Activated T-helper 1 cell treated with anti-CD3 and anti-CD28 coated beads, Interleukin-2, amount 50 U/mL, for 16 hours (primary cell): ENCODE data around the gene ATXN7.

ENCODE experiments used
- DNase-seq, 2 donors: peaks; one replicate each; pipeline ENCODE4 v3.0.0-alpha.2; 2020; ENCODE audit warnings: low read depth in 1 of 2, low spot score in 1 of 2

Gene ATXN7

GRCh38 chr3:63980019-63980418 is 116.4 kb downstream of the ATXN7 start:
- DNase-seq = no peak

GRCh38 chr3:63980830-63981498 is 117.3 kb downstream of the ATXN7 start:
- DNase-seq = no peak

- DNase-seq = no peak
Observed at GRCh38 chr3:63981980-63982379, 118.3 kb downstream of the ATXN7 start.

GRCh38 chr3:63984391-63984790 is 120.7 kb downstream of the ATXN7 start:
- no peak for DNase-seq

GRCh38 chr3:63986146-63986545 is 122.5 kb downstream of the ATXN7 start:
- DNase-seq = no peak

- no peak for DNase-seq
Observed at GRCh38 chr3:63986831-63987230, 123.2 kb downstream of the ATXN7 start.

- DNase-seq = no peak
Observed at GRCh38 chr3:63988943-63989342, 125.3 kb downstream of the ATXN7 start.

GRCh38 chr3:63990204-63990603 is 126.5 kb downstream of the ATXN7 start:
- no peak for DNase-seq

GRCh38 chr3:63990733-63991132 is 127.1 kb downstream of the ATXN7 start:
- DNase-seq = no peak

- DNase-seq = no peak
Observed at GRCh38 chr3:63991666-63992065, 128.0 kb downstream of the ATXN7 start.

GRCh38 chr3:63992516-63993209 is 129.0 kb downstream of the ATXN7 start:
- DNase-seq = no peak

GRCh38 chr3:63993653-63994079 is 130.0 kb downstream of the ATXN7 start:
- peak in 1 of 2 donors; percentile 24 for DNase-seq

GRCh38 chr3:63995086-63995485 is 131.4 kb downstream of the ATXN7 start:
- DNase-seq = no peak

GRCh38 chr3:63998852-63999754 is 135.4 kb downstream of the ATXN7 start:
- no peak for DNase-seq

- DNase-seq = no peak
Observed at GRCh38 chr3:64000453-64001055, 136.9 kb downstream of the ATXN7 start.

- DNase-seq = no peak
Observed at GRCh38 chr3:64002233-64002632, 138.6 kb downstream of the ATXN7 start.

- no peak for DNase-seq
Observed at GRCh38 chr3:64003589-64003988, 139.9 kb downstream of the ATXN7 start.

GRCh38 chr3:64008017-64008416 is 144.3 kb downstream of the ATXN7 start:
- no peak for DNase-seq

- DNase-seq = no peak
Observed at GRCh38 chr3:64008487-64009351, 145.1 kb downstream of the ATXN7 start.

GRCh38 chr3:64009528-64009927 is 145.9 kb downstream of the ATXN7 start:
- DNase-seq = no peak
